Ecto neural progenitor cell (in vitro differentiated cells): Measurements from ENCODE around the gene SLC6A17.

ENCODE experiments used
- DNase-seq: peaks from one replicate; pipeline ENCODE4 v3.0.0-alpha.2; 2018; ENCODE audit warnings: low spot score

SLC6A17 gene

DNA sequence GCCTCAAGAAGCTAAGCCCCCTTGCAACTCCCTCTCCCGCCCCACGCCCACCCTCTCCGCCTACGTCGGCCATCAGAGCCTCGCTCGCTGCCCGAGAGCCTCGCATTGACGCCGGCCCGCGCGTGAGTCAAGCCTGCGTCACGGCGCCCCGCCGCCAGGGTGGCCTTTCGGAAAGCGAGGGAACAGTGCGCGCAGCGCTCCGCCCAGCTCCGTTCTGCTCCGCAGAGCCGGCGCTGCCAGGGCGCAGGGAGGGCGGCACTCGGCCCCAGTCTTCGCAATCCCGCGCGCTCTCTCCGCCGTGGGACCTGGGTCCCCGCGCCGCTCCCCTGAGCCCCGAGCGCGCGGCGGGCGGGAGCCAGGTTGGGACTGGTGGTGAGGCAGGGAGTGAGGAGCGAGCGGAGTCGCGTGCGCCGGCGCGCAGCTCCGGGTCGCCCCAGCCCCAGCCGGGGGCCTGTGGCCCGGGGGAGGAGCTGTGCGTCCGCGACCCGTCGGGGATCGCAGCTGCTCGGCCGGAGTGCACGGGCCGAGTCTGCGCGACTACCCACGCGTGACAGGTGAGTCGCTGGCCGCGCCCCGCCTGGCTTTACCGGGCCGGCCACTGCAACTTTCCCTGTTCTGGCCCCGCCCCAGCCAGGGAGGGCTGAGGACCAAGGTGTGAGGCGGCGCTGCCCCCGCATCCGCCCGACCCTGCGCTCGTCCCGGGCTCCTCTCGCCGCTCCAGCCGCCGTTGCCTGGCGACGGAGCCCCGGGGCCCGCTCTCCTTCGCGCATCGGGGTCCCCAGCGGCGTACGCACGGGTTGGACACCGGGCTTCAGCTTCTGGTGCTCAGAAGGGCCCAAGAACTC lies at the start of gene SLC6A17:
SLC6A17 (plus strand) TSS at position 165 of the 845 bp plus-strand sequence. CDS start 16,436 bp downstream, outside the sequence.
- DNase-seq: peak; percentile 76

DNA sequence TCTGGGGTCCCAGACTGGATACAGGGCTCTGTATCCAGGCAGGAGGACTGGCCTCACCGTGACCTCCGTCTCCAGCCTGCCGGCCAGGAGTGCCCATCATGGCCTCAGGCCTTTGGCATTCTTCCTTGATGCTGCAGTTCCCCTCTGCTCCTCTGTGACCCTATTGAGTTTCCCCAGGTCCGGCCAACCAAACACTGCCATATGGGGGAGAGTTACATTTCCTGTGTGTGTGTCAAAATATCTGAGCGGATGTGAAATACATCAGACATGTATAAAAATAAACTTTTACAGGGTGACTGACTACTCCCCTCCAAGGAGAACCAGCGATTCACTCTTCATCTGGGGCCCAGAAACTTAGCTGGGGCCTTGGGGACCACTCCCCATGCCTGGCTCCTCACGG lies 48.2 kb upstream of the SLC6A17 start:
- no peak for DNase-seq

DNA sequence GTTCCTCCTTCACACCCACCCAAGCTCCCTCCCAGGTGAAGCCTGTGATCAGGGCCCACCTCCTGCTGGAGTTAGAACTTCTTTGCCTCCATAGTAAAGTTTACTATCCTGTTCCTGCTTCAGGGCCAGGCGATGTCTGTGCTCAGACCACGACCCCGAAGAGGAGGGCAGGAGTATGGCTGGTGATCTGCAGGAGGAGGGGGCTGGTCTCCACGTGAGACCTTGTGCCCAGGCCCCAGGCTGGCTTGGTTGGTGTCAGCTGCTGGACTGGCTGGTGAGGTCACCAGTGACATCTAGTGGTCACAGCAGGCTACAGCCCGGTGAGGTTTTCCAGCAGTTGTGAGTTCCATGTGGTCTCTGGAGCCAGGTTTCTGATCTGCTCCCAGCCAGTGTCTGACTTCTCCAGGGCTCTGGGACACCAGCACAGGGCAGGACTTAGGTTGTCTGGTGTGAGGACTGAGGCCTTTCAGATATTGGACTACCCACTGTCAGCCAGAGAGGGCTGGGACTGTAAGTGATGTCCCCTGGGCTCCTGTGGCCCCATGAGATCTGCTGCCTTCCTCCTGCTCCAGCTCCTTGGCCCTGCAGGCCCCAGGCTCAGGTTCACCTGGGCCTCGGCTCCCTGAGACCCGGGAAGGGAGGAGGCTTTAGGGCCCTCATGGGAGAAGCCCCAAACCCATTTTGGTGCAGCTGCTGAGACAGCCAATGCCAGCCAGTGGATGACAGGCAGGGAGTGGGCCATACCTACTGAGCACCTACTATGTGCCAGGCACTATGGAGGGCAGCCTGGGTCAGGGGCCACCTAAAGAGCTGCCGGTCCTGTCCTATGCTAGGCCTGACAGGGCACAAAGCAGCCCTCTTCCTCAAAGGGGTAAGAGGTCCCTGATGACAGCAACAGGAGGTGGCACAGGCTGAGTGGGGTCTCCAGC lies 44.0 kb upstream of the SLC6A17 start:
- peak; percentile 86 for DNase-seq

DNA sequence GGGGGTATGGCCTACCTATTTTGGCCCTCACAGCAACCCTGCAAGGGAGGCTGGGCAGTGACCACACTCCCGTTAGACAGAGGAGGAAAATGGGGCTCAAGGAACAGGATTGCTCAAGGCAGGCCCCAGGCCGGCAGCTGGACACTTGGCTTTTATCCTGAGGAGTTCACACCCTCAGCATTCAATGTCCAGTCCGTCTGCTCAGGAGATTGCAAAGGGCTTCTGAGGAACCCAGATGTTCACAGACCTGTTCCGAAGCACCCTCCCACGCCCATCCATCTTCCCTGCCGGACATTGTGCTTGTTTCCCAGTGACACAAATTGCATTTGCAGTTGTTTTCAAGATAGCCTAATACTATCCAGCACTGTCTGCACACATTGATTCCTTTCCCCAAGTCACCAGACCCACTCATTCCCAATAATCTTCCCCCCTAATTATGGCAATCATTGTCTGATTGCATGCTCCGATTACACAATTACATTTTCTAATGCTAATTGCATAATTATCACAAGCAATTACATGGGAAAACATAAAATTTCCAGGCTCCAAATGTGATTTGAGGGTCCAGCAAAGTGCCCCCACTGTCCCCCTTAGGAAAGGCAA lies 42.3 kb upstream of the SLC6A17 start:
- DNase-seq: no peak

DNA sequence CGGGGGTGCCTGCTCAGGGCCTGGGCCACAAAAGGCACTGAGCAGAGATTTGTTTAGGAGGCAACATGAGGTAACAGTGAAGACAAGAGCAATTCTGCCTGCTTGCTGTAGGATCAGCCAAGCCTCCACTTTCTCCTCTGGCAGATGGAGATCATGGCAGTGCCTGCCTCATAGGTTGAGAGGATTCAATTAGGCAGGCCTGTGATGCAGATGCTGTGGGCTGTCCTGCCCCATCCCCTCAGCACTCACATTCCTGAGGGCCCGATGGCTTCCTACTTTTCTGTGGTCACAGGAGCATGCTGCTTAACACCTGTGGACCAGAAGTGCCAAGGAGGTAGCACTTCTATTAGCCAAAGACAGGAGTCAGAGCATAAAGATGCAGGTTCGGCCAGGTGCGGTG lies 39.2 kb upstream of the SLC6A17 start:
- DNase-seq: no peak

DNA sequence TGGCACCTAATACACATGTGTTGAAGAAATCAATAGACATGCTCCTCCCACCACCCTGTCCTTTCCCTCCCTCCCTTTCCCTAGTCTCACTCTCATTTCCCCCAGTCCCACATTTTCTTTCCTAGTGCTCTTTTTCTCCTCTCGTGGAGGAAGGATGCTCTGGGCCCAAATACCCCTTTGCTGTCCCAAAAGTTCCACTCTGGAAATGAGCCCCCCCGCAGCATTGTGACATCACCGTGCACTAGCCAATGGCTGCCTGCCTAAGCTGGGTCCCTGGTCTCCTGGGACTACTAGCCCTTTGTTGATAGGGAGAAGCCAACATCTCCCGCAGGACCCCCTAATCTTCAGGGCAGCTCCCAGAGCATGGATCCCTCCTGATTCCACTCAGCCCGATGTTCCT lies 38.2 kb upstream of the SLC6A17 start, which contains the start of gene UBL4B:
UBL4B (plus strand) TSS at position 301 of the 400 bp plus-strand sequence; CDS start at position 393, 92 bp downstream.
- DNase-seq: no peak

DNA sequence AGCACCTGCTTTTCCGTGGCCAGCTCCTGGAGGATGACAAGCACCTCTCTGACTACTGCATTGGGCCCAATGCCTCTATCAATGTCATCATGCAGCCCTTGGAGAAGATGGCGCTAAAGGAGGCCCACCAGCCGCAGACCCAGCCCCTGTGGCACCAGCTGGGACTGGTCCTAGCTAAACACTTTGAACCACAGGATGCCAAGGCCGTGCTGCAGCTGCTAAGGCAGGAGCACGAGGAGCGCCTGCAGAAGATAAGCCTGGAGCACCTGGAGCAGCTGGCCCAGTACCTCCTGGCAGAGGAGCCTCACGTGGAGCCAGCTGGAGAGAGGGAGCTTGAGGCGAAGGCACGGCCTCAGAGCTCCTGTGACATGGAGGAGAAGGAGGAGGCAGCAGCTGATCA lies 37.6 kb upstream of the SLC6A17 start:
- DNase-seq: no peak

DNA sequence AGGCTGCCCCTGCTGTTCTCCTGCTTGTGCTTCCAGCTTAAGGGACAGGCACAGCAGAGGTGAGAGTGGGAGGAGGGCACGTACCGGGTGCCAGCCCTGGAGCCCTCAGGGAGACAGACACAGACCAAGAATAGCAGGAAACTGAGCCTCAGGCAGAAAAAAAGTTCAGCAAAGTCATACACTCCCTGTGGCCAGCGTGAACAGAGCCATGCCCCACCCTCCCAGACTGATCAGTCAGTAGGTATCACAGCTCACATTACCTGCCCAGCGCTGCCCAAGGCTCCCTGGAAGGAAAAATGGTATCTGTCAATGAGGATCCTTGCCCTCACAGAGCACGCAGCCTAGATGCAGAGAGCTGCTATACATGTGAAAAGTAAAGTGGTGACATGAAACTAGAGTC lies 36.7 kb upstream of the SLC6A17 start:
- DNase-seq: no peak

DNA sequence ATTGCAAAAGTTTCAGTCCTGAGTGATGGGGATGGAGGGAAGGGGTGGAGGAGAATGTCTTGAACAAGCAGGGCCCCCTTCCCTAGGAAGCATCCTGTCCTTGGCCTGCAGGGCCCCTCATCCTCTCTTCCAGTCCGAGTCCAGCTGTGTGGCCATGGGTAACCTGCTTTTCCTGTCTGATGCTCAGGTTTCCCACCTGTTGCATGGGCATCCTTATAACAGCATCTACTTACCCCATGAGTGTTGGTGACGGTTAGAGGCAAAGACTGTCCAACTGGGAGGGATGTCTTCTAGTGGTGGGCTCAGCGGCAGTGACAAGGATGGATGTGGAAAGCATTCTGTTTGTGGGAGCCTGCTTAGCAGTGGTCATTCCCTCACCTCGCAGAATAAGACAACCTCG lies 36.1 kb upstream of the SLC6A17 start:
- DNase-seq: no peak

DNA sequence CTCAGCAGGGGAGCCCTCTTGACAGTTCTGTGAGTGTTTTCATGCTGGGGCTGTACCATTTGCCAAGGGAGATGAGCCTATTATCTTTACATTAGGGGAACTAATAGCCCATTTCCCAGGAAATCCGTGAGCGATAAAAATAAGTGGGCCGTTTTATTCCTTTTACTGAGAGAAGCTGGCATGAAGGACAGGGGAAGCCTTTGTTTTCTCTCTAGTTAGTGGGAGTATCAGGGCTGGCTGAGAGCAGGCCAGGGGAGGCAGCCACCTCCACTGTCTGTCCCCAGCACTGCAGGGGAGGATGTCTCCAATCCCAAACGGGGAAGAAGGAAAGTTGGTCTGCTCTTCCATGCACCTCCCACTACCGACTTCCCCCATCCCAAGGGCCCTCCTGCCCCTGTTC lies 35.5 kb upstream of the SLC6A17 start:
- no peak for DNase-seq

DNA sequence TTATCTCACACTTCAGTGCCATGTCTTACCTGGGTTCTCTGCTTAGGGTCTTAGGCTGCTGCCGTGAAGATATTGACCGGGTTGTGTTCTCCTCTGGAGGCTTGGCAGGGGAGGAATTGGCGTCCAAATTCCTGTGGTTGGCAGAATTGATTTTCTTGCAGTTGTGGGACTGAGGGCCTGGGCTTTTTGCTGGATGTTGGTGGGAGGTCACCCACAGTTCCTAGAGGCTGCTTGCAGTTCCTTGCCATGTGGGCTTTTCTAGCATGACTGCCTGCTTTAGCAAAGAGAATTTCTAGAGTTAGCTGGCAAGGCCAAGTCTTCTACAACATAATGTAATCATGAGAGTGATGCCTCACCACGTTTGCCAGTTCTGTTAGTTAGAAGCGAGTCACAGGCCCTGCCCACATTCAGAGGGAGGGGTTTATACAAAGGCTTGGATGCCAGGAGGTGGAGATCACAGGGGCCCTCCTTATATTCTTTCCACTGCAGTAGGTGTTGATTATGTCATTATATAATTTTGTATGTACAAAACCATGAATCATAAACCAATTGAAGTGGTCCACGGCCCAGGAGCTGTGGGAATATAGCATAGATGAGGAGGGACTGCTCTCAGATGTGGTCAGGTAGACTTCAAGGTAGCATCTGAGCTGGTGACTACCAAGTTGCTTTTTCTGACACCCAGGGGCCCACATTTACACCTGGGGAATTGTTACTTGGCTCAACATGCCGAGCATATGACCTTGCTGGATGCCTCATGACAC lies 31.5 kb upstream of the SLC6A17 start:
- no peak for DNase-seq

DNA sequence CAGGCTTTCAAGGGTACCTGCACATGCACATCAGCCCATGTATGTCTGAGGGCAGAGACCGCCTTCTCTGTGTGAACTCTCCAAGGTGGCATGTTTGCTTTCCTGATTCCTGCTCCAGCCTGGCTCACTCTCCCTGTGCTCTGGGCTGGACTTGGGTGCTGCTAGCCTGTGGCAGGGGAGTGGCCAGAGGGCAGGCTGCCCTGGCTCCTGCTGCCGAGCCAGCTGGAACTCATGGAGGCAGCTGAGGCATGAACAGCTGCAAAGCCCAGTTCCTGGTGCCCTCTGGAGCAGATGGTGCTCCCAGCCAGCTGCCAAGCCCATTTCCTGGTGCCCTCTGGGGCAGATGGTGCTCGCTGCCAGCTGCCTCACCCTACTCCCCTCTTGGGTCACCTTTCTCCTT lies 30.5 kb upstream of the SLC6A17 start:
- no peak for DNase-seq

DNA sequence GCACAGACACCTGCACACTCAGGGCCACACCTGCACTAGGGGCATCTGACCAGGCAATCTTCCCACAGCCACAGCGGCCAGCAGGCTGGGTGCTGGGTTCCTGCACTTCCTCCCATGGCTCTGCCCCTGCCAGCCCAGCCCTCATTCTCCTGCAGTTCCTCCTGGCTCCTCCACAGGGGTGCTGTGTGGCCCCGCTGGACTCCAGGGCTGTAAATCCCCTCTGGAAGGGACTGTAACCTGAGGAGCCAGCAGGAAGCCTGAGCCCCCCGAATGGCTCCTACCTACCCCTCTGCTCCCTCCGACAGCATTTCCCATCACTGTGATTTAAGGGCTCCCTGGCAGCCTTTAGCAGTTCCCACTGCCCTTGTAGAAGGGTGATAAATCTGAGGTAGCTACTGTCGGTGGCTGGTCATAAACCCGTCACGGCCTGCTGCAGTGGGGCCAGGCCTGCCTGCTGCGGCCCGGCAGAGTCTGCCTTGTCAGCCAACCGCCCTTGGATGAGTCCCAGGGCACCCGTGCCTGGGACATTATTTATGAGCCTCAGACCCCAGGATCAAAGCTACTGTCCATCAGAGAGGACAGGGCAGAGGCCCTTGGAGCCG lies 29.2 kb upstream of the SLC6A17 start:
- no peak for DNase-seq

DNA sequence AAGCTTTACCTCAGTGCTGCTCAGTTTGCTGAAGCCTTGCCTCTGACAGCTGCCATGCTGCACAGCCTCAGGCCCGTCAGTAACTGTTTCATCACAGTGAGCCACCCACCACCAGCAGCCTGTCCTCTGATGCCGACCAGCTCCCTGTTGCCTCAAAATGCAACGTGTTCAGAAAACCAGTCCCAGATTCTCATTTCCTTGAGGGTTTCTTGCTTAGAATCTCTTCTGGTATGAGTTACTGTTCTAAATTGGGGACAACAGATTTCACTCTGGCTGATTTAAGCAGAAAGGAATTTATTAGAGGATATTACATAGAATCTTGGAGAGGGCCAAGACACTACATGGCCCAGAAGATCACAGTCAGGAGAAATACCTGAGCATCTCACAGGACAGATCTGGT lies 27.1 kb upstream of the SLC6A17 start:
- no peak for DNase-seq

DNA sequence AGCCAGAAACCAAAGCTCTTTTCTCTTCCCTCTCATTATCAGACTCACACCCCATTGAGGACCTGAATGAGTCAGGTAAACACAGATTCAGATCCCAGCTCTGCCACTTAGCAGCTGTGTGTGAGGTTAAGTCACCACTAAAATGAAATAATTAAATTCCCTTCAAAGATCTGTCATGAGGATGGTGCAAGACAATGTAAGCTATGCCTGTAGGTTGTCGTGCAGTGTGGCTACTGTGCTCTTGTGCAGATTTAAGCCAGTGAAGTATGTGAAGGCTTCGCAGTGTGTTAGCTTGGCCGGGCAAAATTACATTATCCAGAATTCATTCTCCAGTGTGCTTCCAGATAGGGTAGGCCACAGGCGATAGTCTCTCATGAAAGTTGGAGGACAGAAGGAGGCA lies 24.5 kb upstream of the SLC6A17 start:
- DNase-seq: no peak

DNA sequence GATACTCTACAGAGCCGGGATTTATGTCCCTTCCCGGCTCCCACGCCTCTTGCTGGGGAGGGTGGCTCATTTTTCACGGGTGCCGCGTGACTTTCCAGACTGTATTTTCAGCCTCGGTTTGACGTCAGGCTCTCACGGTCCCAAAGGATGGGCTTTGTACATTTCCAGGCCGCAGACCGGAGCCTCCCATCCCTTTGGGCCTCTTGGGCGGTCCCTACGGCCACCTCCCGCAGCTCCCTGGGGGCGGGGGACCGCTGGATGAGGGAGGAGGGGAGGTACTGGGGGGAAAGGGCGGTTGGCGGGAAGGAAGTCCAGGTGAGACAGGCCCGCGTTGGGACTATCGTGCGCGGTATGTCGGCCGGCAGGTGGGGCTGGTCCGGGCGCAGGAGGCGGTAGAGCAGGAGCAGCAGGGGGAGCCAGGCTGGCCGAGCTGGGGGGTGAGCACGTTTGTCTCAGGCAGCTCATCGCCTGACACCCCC lies 20.1 kb upstream of the SLC6A17 start:
- DNase-seq: no peak

DNA sequence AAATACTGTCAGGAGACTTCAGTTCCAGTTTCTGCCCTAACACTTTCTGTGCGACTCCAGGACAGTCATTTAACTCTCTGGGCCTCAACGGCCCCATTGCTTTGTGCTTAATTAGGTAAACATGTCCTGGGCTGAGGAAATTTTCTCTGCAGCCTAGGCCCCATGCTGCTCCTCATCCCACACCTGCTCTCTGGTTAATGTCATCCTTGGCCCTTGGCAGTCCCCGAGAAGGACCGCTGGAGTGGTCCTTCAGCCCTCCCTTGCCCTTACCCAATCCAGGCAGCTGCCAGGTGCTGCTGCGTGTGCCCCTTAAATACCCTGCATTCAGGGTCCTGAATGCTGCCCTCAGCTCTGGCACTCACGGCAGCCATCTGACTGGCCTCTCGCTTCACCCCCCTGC lies 19.3 kb upstream of the SLC6A17 start:
- DNase-seq: no peak

DNA sequence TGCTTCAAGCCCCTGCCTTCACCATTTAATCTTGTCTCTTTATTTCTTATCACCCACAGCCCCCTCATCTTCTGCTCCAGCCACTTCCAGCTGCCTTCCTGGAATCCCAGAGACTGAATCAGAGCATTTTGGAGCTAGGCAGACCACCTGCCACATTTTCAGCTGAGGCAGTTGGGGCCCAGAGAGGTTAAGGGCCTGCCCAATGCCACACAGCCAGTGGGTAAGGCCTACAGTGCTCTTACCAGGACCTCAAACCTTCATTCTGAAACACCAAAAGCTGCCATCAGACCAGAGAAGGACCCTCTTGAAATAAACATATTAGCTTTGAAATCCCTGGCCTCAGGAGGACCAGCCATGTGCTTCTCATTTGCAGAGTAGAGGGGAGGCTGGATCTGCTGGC lies 17.6 kb upstream of the SLC6A17 start:
- no peak for DNase-seq

DNA sequence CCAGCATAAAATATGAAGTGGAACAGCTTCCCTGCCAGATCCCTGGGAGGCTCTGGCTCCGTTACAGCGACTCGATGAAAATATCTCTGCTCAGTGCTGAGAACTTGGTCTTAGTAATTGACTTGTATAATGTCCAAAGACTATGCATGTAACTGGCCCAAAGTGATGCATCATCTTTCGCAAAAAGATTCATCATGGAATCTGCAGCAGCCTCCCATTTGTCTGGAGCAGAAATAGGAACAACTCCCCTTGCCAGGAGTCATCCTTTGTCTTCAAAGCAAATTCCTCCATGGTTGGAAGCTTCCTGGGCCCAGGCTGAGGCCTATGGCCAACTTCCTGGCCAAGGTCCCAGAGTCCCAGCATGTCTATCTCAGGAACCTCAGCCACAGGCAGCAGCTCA lies 16.9 kb upstream of the SLC6A17 start:
- DNase-seq: no peak

DNA sequence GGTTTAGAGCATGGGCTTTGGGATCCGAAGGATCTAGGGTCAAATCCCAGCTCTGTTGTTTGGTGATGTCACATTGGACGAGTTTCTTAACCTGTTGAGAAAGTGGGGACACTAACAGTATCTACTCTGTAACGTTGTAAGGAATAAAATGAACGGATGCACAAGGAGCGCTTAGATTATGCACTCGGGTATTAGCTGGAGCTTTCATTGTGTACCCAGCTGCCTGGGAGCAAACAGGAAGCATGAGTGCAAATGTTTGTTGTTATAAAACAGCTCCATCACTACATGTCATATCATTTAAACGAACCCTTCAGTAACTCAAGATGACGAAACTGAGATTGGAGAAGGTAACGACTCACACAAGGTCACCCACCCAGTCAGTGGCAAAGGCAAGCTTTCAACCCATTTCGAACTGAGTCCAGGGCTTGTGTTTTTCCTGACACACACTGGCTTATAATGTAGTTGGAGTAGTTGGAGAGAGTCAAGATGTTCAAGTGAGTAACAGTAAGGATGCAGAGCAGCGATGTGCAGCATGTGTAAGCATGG lies 16.2 kb upstream of the SLC6A17 start:
- DNase-seq: no peak

DNA sequence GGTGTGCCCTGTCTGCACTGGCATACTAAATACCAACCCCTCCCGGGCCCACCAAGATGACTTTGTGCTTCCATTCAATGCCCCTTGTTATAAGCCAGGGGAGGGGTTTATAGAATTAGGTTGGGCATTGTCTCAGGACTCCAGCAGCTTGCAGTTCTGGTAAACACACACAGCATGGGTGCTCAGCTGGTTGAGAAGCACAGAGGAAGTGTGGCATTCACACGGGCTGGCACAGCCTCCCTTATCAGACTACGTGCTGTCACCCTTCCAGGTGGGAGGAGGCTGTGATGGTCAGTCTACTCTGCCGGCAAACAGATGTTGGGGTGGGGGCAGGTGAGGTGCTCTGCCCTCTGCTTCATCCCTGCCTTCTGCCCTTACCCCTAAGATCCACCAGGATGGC lies 15.0 kb upstream of the SLC6A17 start:
- DNase-seq: no peak
